Upper lobe of left lung (tissue), 4 donors: ENCODE results near the gene AGBL3.

Experiments
- CTCF ChIP-seq, 6 experiments: fragments of 450-650 bp in 4 of 6; fragments of 200-600 bp in 2 of 6; sonication (generic) in 2 of 6; IDR thresholded peaks; one replicate each; pipeline ENCODE4 v1.5.1; 2016 to 2019; ENCODE audit warnings: antibody characterized with exemption in 6 of 6
- EP300 ChIP-seq, 4 donors: sonication (generic); formaldehyde crosslinking; IDR thresholded peaks; one replicate each; pipeline ENCODE4 v1.5.1; 2017; ENCODE audit warnings: antibody characterized with exemption in 4 of 4, control low read depth in 2 of 4

GRCh38 chr7:134988161-134988560, 1.9 kb downstream of the AGBL3 start:
- TF ChIP-seq CTCF (IDR thresholded peaks at IDR 0.05) (no peak), EP300 (IDR thresholded peaks at IDR 0.05) (no peak)
